Activated B cell treated with CpG ODN at 0.5 μM for 24 hours (primary cell): ENCODE data around the gene KLF18. TPM values are rescaled to one million over a fixed set of nuclear protein-coding genes. Genes with fewer than 3 reads are reported as not detected.
"Not testable (repeated sequence)": the region's sequence is repeated elsewhere in the genome, so short reads cannot be mapped to it uniquely, and the experiment has no call there.

Source experiments
- ATAC-seq: fragments of 200-7000 bp; cut with Tn5 transposase; one replicate; pipeline ENCODE4 v1.10.0; 2021; ENCODE audit warnings: low read depth, mild to moderate bottlenecking, moderate library complexity
- CTCF ChIA-PET: fragments of 350-600 bp; sonication (Branson Sonifier 250); formaldehyde crosslinking; loops from one replicate; lab custom pipeline; 2021; ENCODE audit warnings: antibody characterized with exemption; lab: Charles Lee
- POLR2A ChIA-PET: fragments of 350-600 bp; sonication (Branson Sonifier 250); formaldehyde crosslinking; loops from one replicate; lab custom pipeline; 2021; ENCODE audit warnings: antibody characterized with exemption; lab: Charles Lee
- DNase-seq: peaks from one replicate; pipeline ENCODE4 v3.0.0; 2022
- H3K27ac Mint-ChIP-seq: one replicate; pipeline ENCODE4 v1.8.0; 2020; ENCODE audit warnings: mixed read lengths
- H3K27me3 Mint-ChIP-seq: one replicate; pipeline ENCODE4 v1.8.0; 2021; ENCODE audit warnings: mixed read lengths
- H3K36me3 Mint-ChIP-seq: one replicate; pipeline ENCODE4 v1.8.0; 2021; ENCODE audit warnings: low read depth, mixed read lengths
- H3K4me1 Mint-ChIP-seq: one replicate; pipeline ENCODE4 v1.8.0; 2021; ENCODE audit warnings: mixed read lengths
- H3K4me3 Mint-ChIP-seq: one replicate; pipeline ENCODE4 v1.8.0; 2020; ENCODE audit warnings: mild to moderate bottlenecking, mixed read lengths
- H3K9me3 Mint-ChIP-seq: one replicate; pipeline ENCODE4 v1.8.0; 2020; ENCODE audit warnings: mixed read lengths
- intact Hi-C: fragments of 100-400 bp; cut with micrococcal nuclease; formaldehyde crosslinking; loops from one replicate; pipeline ENCODE4 v1.15.1; 2024
- total RNA-seq: library from RNA; stranded (reverse); gene quantifications from 2 replicates; pipeline ENCODE4 v1.2.3, GENCODE V29; 2022
- TF ChIP-seq, protein P1 (sequence below): fragments of 200-600 bp; IDR thresholded peaks from one replicate; pipeline ENCODE4 v1.8.0; 2022; ENCODE audit warnings: antibody characterized with exemption, mild to moderate bottlenecking

The KLF18 gene
- total RNA-seq, 1 donor from 2014 or later, result not detected

DNA sequence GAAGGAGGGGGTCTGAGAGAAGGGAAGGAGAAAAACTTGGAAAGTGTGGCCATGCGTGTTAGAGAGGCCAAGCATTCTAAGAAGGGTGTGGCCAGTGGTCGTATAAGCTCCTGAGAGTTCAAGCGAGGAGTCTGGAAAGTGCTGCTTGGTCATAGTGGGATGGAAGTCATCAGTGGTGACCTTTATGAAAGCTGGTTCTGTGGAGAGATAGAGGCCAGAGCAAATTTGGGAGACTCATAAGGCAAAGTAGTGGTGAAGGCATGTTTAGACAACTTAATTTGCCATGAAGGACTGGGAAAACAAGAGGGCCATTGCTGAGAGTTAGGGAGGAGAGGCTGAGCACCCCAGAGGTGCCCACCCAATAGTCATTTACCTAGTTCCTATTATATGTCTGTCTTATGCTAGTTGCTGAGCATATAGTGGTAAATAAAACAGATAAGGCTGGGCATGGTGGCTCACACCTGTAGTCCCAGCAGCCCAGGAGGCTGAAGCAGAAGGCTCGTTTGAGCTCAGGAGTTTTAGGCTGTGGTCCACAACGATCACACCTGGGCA is 21.0 kb downstream of the KLF18 start:
- CTCF ChIA-PET, result no interaction called here
- H3K36me3 Mint-ChIP-seq, result no peaks in the 10 kb centered on the region
- ATAC-seq, result no peak

DNA sequence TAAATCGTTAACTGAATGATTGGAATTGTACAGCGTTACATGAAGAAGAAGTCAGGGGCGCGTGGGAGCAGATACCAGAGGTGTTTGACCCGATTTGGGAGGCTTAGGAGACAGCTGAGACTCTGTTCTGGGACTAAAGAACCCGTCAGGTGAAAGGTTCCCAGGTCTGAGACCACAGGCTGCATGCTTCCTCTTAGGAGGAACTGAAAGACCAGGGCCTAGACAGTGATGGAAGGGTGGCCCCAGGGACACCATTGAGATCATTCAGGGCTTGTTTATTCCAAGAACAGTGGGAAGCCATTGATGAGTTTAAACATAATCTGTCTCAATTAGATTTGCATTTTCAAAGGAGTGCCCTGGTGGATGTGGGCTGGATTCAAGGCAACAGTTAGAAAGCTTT is 21.9 kb downstream of the KLF18 start:
- Mint-ChIP-seq H3K36me3 (no peaks in the 10 kb centered on the region), H3K27me3 (peaks cover 7% of the 10 kb centered on the region), H3K4me3 (no peak overlapping the region), H3K4me1 (no peaks in the 10 kb centered on the region), H3K9me3 (no peaks in the 10 kb centered on the region), H3K27ac (no peak overlapping the region)
- ChIA-PET POLR2A (no interaction called here), CTCF (no interaction called here)
- intact Hi-C loops, result no loop called here
- no peak for ATAC-seq
- TF ChIP-seq, protein P1, sequence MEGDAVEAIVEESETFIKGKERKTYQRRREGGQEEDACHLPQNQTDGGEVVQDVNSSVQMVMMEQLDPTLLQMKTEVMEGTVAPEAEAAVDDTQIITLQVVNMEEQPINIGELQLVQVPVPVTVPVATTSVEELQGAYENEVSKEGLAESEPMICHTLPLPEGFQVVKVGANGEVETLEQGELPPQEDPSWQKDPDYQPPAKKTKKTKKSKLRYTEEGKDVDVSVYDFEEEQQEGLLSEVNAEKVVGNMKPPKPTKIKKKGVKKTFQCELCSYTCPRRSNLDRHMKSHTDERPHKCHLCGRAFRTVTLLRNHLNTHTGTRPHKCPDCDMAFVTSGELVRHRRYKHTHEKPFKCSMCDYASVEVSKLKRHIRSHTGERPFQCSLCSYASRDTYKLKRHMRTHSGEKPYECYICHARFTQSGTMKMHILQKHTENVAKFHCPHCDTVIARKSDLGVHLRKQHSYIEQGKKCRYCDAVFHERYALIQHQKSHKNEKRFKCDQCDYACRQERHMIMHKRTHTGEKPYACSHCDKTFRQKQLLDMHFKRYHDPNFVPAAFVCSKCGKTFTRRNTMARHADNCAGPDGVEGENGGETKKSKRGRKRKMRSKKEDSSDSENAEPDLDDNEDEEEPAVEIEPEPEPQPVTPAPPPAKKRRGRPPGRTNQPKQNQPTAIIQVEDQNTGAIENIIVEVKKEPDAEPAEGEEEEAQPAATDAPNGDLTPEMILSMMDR, result no peak
- DNase-seq, result no peak

More for the DNA sequence above, 21.0 kb downstream of the KLF18 start:
- intact Hi-C loops, result no loop called here
- no peaks in the 10 kb centered on the region for H3K4me1 Mint-ChIP-seq
- H3K4me3 Mint-ChIP-seq, result no peak overlapping the region
- POLR2A ChIA-PET, result no interaction called here
- DNase-seq, result no peak
- no peaks in the 10 kb centered on the region for H3K9me3 Mint-ChIP-seq
- no peak overlapping the region for H3K27ac Mint-ChIP-seq
- TF ChIP-seq, protein P1, result no peak
- H3K27me3 Mint-ChIP-seq, result peaks cover 8% of the 10 kb centered on the region

DNA sequence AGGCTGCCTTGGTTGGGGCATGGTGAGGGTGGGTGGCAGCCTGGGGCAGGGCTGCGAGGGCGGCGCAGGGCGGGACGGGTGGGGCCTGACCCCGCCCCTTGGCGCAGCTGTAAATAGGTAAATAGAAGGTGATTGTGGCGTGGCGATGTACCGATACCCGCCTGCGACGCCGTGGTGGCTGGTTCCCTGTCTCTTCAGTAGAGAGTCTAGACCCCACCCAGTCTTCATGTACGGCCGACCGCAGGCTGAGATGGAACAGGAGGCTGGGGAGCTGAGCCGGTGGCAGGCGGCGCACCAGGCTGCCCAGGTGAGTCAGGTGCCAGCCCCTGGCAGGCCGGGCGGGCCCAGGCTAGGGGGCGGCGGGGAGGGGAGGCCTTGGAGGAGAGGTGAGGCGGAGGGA is 22.7 kb downstream of the KLF18 start, which contains the start of gene KLF17:
Gene KLF17, plus strand, starts transcription at position 140 of the 400 bp plus-strand sequence. Its CDS starts 87 bp downstream, at position 227.
- CTCF ChIA-PET, result no interaction called here
- no peaks in the 10 kb centered on the region for H3K4me1 Mint-ChIP-seq
- ATAC-seq (no peak), DNase-seq (no peak)
- H3K4me3 Mint-ChIP-seq, result no peak within 1 kb of the TSS
- no peaks in the 10 kb centered on the region for H3K36me3 Mint-ChIP-seq
- intact Hi-C loops, result no loop called here
- H3K27ac Mint-ChIP-seq, result no peak within 1 kb of the TSS
- H3K27me3 Mint-ChIP-seq, result peaks cover 7% of the 10 kb centered on the region
- H3K9me3 Mint-ChIP-seq, result no peaks in the 10 kb centered on the region
- POLR2A ChIA-PET, result no interaction called here
- TF ChIP-seq, protein P1, result no peak

DNA sequence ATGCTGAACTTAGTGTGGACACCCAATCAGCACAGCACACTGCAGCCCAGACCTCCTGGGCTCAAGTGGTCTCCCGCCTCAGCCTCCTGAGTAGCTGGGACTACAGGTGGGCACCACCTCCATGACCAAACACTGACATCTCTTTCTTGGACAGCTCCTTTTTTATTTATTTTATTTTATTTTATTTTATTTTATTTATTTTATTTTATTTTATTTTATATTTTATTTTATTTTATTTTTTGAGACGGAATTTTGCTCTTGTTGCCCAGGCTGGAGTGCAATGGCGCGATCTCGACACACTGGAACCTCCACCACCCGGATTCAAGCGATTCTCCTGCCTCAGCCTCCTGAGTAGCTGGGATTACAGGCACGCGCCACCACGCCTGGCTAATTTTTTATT is 24.2 kb downstream of the KLF18 start:
- ATAC-seq, intact Hi-C loops, DNase-seq, POLR2A ChIA-PET, H3K27me3 Mint-ChIP-seq, H3K9me3 Mint-ChIP-seq, H3K27ac Mint-ChIP-seq, H3K4me1 Mint-ChIP-seq, CTCF ChIA-PET, H3K36me3 Mint-ChIP-seq, H3K4me3 Mint-ChIP-seq: not testable (repeated sequence)

DNA sequence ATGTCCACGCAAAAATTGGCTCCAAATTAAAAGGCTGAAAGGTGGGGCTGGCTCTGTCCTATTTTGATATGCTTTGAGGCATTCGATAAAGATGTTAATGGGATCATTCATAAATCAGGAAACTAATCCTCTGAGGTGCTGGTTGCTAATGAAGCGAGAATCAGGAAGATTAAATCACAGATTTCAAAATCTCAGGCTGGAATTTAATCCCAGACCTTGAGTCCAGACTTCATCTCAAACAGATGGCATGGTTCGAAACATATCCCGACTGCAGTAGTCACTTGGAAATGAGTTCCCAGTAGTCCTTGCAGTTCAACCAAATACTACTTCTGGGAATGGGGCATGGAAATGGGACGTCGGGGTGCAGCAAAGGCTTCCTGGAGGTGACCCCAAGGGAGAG is 27.3 kb downstream of the KLF18 start:
- TF ChIP-seq, protein P1, result no peak
- Mint-ChIP-seq H3K9me3 (no peaks in the 10 kb centered on the region), H3K4me3 (no peak overlapping the region), H3K4me1 (no peaks in the 10 kb centered on the region), H3K27ac (no peak overlapping the region), H3K27me3 (no peaks in the 10 kb centered on the region), H3K36me3 (no peaks in the 10 kb centered on the region)
- ATAC-seq, result no peak
- intact Hi-C loops, result no loop called here
- CTCF ChIA-PET, result no interaction called here
- POLR2A ChIA-PET, result no interaction called here
- DNase-seq, result no peak
